K562 (cell line): ENCODE measurements around the gene NUP188. TPM values are rescaled to one million over a fixed set of nuclear protein-coding genes. Genes with fewer than 3 reads are reported as not detected.

Source experiments
- BRCA1 ChIP-seq, 2 experiments: fragments of 450-650 bp in 1 of 2; sonication (generic) in 1 of 2; formaldehyde crosslinking in 1 of 2; IDR thresholded peaks; 2 replicates each; pipeline versions ENCODE4 v1.5.0 to v1.6.1; 2017 to 2020; ENCODE audit warnings: mild to moderate bottlenecking in 1 of 2, missing genetic modification reagents in 1 of 2
- BRF1 ChIP-seq: IDR thresholded peaks from 3 replicates; pipeline ENCODE4 v1.6.1; 2011; ENCODE audit warnings: borderline replicate concordance, mild to moderate bottlenecking; ENCODE audit not compliant: insufficient read length; ENCODE audit errors: extremely low read depth
- CBX3 ChIP-seq, 2 experiments: IDR thresholded peaks; 1 replicate in 1 of 2; 2 replicates in 1 of 2; pipeline ENCODE4 v1.6.1; 2012; ENCODE audit warnings: inconsistent platforms in 2 of 2, low read length in 2 of 2, borderline replicate concordance in 1 of 2, control low read depth in 1 of 2
- CEBPG ChIP-seq, 3 experiments: fragments of 200-800 bp in 1 of 3; sonication (Bioruptor generic) in 1 of 3; sonication (generic) in 1 of 3; formaldehyde crosslinking in 1 of 3; IDR thresholded peaks in 2 of 3; conservative IDR thresholded peaks in 1 of 3; 2 replicates each; pipeline versions ENCODE4 v1.6.1 to v1.8.0; 2016 to 2022; ENCODE audit warnings: missing compliant biosample characterization in 2 of 3, missing genetic modification characterization in 2 of 3, mild to moderate bottlenecking in 1 of 3, missing genetic modification reagents in 1 of 3
- CREBBP ChIP-seq: IDR thresholded peaks from one replicate; pipeline ENCODE4 v1.6.1; 2012; ENCODE audit warnings: low read depth, mild to moderate bottlenecking, control low read depth, inconsistent platforms, low read length
- CXXC5 ChIP-seq: fragments of 250-450 bp; sonication (Bioruptor Pico); IDR thresholded peaks from 2 replicates; pipeline ENCODE4 v1.8.0; 2022; ENCODE audit warnings: inconsistent platforms, mild to moderate bottlenecking, moderate library complexity
- EP300 ChIP-seq: IDR thresholded peaks from 2 replicates; pipeline ENCODE4 v1.6.1; 2012; ENCODE audit warnings: low read length, improper control_type of control experiment
- FOXJ3 ChIP-seq: sonication (generic); formaldehyde crosslinking; IDR thresholded peaks from 2 replicates; pipeline ENCODE4 v1.4.0; 2020; ENCODE audit warnings: mild to moderate bottlenecking, missing genetic modification reagents
- GABPB1 ChIP-seq: sonication (generic); formaldehyde crosslinking; IDR thresholded peaks from 2 replicates; pipeline ENCODE4 v1.8.0; 2022; ENCODE audit warnings: mild to moderate bottlenecking, missing genetic modification reagents
- HDAC2 ChIP-seq: fragments of 450-650 bp; IDR thresholded peaks from 2 replicates; pipeline ENCODE4 v1.6.1; 2016; ENCODE audit warnings: mild to moderate bottlenecking
- KAT7 ChIP-seq: sonication (generic); formaldehyde crosslinking; IDR thresholded peaks from 2 replicates; pipeline ENCODE4 v1.8.0; 2022; ENCODE audit warnings: missing genetic modification reagents, mild to moderate bottlenecking, borderline replicate concordance
- KHSRP ChIP-seq: fragments of 450-650 bp; IDR thresholded peaks from 2 replicates; pipeline ENCODE4 v1.6.1; 2017
- KLF10 ChIP-seq: fragments of 250-450 bp; sonication (Bioruptor Pico); IDR thresholded peaks from 2 replicates; pipeline ENCODE4 v1.6.1; 2021; ENCODE audit warnings: matching md5 sums
- MTA3 ChIP-seq: fragments of 450-650 bp; formaldehyde crosslinking; IDR thresholded peaks from 2 replicates; pipeline ENCODE4 v1.6.1; 2017; ENCODE audit warnings: mild to moderate bottlenecking, borderline replicate concordance
- NR2C2 ChIP-seq, 2 experiments: fragments of 200-800 bp in 1 of 2; sonication (Bioruptor generic) in 1 of 2; sonication (generic) in 1 of 2; formaldehyde crosslinking in 1 of 2; IDR thresholded peaks; 2 replicates each; pipeline versions ENCODE4 v1.6.1 to v1.8.0; 2016 to 2022; ENCODE audit warnings: mild to moderate bottlenecking in 1 of 2, missing compliant biosample characterization in 1 of 2, missing genetic modification characterization in 1 of 2, missing genetic modification reagents in 1 of 2
- PHF21A ChIP-seq: fragments of 450-650 bp; IDR thresholded peaks from 2 replicates; pipeline ENCODE4 v1.6.1; 2017; ENCODE audit warnings: low read depth, borderline replicate concordance
- RFX5 ChIP-seq: IDR thresholded peaks from 2 replicates; pipeline ENCODE4 v1.6.1; 2011; ENCODE audit warnings: low read depth, mild to moderate bottlenecking, improper control_type of control experiment, low read length
- ZNF253 ChIP-seq: fragments of 250-450 bp; sonication (Bioruptor Pico); conservative IDR thresholded peaks from 2 replicates; pipeline ENCODE4 v1.6.1; 2021; ENCODE audit warnings: mild to moderate bottlenecking
- ZNF444 ChIP-seq: fragments of 250-450 bp; sonication (Bioruptor Pico); IDR thresholded peaks from 2 replicates; pipeline ENCODE4 v1.4.0; 2020; ENCODE audit warnings: mild to moderate bottlenecking, moderate library complexity
- polyA plus RNA-seq, 8 experiments: library from polyadenylated mRNA; depleted of rRNA in 4 of 8; stranded (reverse) in 5 of 8; unstranded in 3 of 8; fragments of >200 nt; fragmentation: Nextera tagmentation in 2 of 8; fragmentation: Illumina TruSeq in 1 of 8; extraction: Ambion mirVana in 2 of 8; extraction: Trizol in 1 of 8; gene quantifications; 2 replicates each; pipeline versions ENCODE4 v1.2.1 to v1.2.3, GENCODE V29; 2011 to 2014; ENCODE audit warnings: inconsistent platforms in 1 of 8, missing spikeins in 1 of 8
- total RNA-seq, 7 experiments: library from RNA; depleted of rRNA in 6 of 7; stranded (reverse); fragments of >200 nt in 6 of 7; fragmentation: Illumina TruSeq in 2 of 7; extraction: Trizol in 2 of 7; gene quantifications; 2 replicates each; pipeline versions ENCODE4 v1.2.1 to v1.2.3, GENCODE V29; 2011 to 2021; ENCODE audit warnings: low replicate concordance in 1 of 7
- TF ChIP-seq, protein P1 (sequence below): IDR thresholded peaks from 2 replicates; pipeline ENCODE4 v1.6.1; 2011; ENCODE audit warnings: borderline replicate concordance, low read depth, mild to moderate bottlenecking, moderate library complexity, low read length; ENCODE audit not compliant: insufficient read depth, poor library complexity, severe bottlenecking
- TF ChIP-seq, protein P2 (sequence below): sonication (generic); formaldehyde crosslinking; IDR thresholded peaks from 2 replicates; pipeline ENCODE4 v1.8.1; 2023; ENCODE audit warnings: mild to moderate bottlenecking, missing genetic modification reagents
- TF ChIP-seq, protein P3 (sequence below): IDR thresholded peaks from 2 replicates; pipeline ENCODE4 v1.6.1; 2014; ENCODE audit warnings: antibody characterized with exemption

Gene NUP188
- total and polyA plus RNA-seq, 9 of the 15 experiments (the other 6 are each of a cell fraction or from before 2014, with no cell fraction given): 11.7 to 135 (median 70.6) TPM

DNA sequence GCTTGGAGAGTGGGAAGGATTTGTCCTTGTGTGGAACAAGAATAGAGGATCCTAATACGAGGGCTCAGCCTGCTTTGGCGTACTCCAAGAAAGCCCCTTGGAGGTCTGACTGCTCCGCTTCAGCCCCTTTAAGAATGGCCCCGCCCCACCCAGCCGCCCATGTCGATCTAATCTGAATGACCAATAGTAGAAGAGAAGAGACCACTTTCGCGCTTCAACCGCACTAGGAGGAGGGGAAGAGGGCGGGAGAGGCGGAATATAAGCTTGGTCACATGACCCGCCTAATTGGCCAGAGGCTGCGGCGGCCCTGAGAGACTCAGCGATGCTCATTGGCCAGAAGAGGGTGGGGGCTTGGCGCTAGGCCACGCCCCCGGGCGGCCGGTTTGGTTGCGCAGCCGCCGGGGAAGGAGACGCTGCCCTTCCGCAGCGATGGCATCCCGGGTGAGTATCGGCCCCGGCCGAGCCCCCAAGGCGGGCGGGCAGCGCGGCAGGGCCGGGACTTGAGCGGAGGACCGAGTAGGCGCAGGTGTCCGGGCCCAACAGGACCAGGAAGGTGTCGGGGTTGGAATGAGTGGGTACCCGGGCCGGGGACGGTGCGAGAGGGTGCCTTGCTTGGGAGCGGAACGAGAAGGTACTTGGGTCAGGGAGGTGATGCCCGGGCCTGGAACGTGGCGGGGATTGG, 88.9 kb downstream of the NUP188 start, which contains the start of gene MIGA2 (continued):
- no peak; the same call in 1 of the 2 replicates for TF ChIP-seq CEBPG (CRISPR knock-in tag; IDR thresholded peaks at IDR 0.05)
- peak in 1 of 2 experiments; percentile 23; a peak in 1 of 4 replicates for TF ChIP-seq CEBPG (tag; conservative IDR thresholded peaks at IDR 0.05 in 1 of 2, IDR thresholded peaks at IDR 0.05 in 1 of 2)
- TF ChIP-seq HDAC2: peak; percentile 18; the same call in 1 of the 2 replicates
- no peak for TF ChIP-seq ZNF444 (CRISPR knock-in tag)
- TF ChIP-seq, protein P1, sequence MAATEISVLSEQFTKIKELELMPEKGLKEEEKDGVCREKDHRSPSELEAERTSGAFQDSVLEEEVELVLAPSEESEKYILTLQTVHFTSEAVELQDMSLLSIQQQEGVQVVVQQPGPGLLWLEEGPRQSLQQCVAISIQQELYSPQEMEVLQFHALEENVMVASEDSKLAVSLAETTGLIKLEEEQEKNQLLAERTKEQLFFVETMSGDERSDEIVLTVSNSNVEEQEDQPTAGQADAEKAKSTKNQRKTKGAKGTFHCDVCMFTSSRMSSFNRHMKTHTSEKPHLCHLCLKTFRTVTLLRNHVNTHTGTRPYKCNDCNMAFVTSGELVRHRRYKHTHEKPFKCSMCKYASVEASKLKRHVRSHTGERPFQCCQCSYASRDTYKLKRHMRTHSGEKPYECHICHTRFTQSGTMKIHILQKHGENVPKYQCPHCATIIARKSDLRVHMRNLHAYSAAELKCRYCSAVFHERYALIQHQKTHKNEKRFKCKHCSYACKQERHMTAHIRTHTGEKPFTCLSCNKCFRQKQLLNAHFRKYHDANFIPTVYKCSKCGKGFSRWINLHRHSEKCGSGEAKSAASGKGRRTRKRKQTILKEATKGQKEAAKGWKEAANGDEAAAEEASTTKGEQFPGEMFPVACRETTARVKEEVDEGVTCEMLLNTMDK: no peak
- TF ChIP-seq KHSRP: no peak
- no peak for TF ChIP-seq CBX3 (IDR thresholded peaks at IDR 0.05; ENCODE audit: borderline replicate concordance in 1 of 2, low read length in 2 of 2)
- peak; percentile 67; the same call in 1 of the 2 replicates for TF ChIP-seq MTA3
- no peak for TF ChIP-seq BRCA1 (IDR thresholded peaks at IDR 0.05)
- TF ChIP-seq BRCA1 (CRISPR knock-in tag; IDR thresholded peaks at IDR 0.05): no peak
- no peak for TF ChIP-seq BRF1
- no peak for TF ChIP-seq RFX5
- no peak for TF ChIP-seq PHF21A
- TF ChIP-seq, protein P2, sequence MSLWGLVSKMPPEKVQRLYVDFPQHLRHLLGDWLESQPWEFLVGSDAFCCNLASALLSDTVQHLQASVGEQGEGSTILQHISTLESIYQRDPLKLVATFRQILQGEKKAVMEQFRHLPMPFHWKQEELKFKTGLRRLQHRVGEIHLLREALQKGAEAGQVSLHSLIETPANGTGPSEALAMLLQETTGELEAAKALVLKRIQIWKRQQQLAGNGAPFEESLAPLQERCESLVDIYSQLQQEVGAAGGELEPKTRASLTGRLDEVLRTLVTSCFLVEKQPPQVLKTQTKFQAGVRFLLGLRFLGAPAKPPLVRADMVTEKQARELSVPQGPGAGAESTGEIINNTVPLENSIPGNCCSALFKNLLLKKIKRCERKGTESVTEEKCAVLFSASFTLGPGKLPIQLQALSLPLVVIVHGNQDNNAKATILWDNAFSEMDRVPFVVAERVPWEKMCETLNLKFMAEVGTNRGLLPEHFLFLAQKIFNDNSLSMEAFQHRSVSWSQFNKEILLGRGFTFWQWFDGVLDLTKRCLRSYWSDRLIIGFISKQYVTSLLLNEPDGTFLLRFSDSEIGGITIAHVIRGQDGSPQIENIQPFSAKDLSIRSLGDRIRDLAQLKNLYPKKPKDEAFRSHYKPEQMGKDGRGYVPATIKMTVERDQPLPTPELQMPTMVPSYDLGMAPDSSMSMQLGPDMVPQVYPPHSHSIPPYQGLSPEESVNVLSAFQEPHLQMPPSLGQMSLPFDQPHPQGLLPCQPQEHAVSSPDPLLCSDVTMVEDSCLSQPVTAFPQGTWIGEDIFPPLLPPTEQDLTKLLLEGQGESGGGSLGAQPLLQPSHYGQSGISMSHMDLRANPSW (CRISPR knock-in tag): no peak
- TF ChIP-seq FOXJ3 (CRISPR knock-in tag): no peak
- no peak for TF ChIP-seq NR2C2 (CRISPR knock-in tag; IDR thresholded peaks at IDR 0.05)
- no peak for TF ChIP-seq NR2C2 (tag; IDR thresholded peaks at IDR 0.05)
- TF ChIP-seq KLF10 (CRISPR knock-in tag): no peak
- 0 out of 2 replicates have a peak, but pooled peaks have one; percentile 28 for TF ChIP-seq KAT7 (CRISPR knock-in tag)
- no peak for TF ChIP-seq CREBBP
- TF ChIP-seq EP300: peak; percentile 6; the same call in 1 of the 2 replicates
- TF ChIP-seq, protein P3, sequence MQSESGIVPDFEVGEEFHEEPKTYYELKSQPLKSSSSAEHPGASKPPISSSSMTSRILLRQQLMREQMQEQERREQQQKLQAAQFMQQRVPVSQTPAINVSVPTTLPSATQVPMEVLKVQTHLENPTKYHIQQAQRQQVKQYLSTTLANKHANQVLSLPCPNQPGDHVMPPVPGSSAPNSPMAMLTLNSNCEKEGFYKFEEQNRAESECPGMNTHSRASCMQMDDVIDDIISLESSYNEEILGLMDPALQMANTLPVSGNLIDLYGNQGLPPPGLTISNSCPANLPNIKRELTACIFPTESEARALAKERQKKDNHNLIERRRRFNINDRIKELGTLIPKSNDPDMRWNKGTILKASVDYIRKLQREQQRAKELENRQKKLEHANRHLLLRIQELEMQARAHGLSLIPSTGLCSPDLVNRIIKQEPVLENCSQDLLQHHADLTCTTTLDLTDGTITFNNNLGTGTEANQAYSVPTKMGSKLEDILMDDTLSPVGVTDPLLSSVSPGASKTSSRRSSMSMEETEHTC: no peak
- no peak for TF ChIP-seq ZNF253
- peak; percentile 76 for TF ChIP-seq CXXC5 (CRISPR knock-in tag)
- peak; percentile 16 for TF ChIP-seq GABPB1 (CRISPR knock-in tag)
